ENCODE measurements around the gene ADAMTS2. TPM values are rescaled to one million over a fixed set of nuclear protein-coding genes. Genes with fewer than 3 reads are reported as not detected.
"Not testable (repeated sequence)": the region's sequence is repeated elsewhere in the genome, so short reads cannot be mapped to it uniquely, and the experiment has no call there.

ADAMTS2 gene
- total and polyA plus RNA-seq, 2 donors (not counting 1 experiment from before 2014, with no cell fraction given), result 16.2 to 70.2 TPM

DNA sequence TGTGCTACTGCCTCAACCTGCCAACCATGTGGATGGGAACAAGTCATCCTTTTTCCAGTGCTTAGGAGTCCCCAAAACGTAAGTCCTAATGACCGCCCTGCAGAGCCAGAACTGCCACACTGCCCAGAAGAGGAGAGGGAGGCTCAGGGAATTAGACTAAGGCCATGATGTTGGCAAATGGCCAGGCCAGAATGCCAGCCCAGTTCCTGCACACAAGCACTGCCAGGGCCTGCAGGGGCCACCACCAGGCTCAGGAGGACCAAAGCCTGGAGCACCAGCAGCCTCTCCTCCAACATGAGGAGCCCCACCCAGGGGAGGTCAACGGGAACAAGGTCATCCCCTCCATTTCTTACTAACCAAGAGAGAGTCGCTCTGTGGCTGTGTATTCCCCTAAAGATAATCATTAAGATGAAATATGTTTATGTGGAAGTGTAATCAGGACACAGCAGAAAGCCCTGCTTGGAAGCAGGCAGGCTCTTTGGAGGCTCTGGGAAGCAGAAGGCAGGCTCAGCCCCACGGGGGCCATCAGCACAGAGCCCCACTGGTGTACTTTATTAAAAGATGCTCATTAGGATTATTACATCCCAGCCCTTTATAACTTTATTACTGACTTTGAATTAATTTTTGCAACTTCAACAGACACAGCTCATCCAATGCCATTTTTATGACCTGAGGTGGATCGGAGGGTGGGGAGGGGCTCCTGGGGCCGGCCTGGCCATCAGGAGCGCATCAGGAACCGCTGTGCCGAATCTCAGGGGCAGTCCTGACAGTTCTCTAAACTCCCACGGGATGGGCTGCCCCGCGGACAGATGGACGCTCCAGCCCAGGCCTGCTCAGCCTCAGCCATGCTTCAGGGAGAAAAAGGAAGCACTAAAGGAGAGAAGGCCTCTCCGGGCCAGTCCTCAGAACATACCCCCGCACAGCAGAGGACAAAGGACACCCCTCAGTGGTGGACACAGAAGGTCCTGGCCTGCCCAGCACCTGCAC is 127.0 kb downstream of the ADAMTS2 start:
- peaks cover 6% of the 10 kb centered on the region for H3K4me1 ChIP-seq (ENCODE audit: control insufficient read depth, extremely low read depth, insufficient read depth, low read length)
- H3K4me2 ChIP-seq (ENCODE audit: extremely low read depth, insufficient read depth, low read length), result no peak overlapping the region
- H3K36me3 ChIP-seq (ENCODE audit: control insufficient read depth, insufficient read depth, low read length), result no peaks in the 10 kb centered on the region
- H3K9ac ChIP-seq (ENCODE audit: insufficient read depth, low read length), result no peak overlapping the region
- peaks cover under 1% of the 10 kb centered on the region for H3K79me2 ChIP-seq (ENCODE audit: control insufficient read depth, insufficient read depth, low read length)
- H4K20me1 ChIP-seq (ENCODE audit: control insufficient read depth, extremely low read depth, insufficient read depth, low read length), result no peaks in the 10 kb centered on the region
- no peak overlapping the region for H3K4me3 ChIP-seq (replicated peaks in 1 of 4; ENCODE audit: control extremely low read depth in 1 of 4, insufficient read depth in 1 of 4, low read depth in 3 of 4, low read length in 4 of 4)
- H2AFZ ChIP-seq (ENCODE audit: low read length), result no peak overlapping the region
- no peak overlapping the region for H3K27ac ChIP-seq (ENCODE audit: insufficient read depth, low read length)
- TF ChIP-seq, protein P1, sequence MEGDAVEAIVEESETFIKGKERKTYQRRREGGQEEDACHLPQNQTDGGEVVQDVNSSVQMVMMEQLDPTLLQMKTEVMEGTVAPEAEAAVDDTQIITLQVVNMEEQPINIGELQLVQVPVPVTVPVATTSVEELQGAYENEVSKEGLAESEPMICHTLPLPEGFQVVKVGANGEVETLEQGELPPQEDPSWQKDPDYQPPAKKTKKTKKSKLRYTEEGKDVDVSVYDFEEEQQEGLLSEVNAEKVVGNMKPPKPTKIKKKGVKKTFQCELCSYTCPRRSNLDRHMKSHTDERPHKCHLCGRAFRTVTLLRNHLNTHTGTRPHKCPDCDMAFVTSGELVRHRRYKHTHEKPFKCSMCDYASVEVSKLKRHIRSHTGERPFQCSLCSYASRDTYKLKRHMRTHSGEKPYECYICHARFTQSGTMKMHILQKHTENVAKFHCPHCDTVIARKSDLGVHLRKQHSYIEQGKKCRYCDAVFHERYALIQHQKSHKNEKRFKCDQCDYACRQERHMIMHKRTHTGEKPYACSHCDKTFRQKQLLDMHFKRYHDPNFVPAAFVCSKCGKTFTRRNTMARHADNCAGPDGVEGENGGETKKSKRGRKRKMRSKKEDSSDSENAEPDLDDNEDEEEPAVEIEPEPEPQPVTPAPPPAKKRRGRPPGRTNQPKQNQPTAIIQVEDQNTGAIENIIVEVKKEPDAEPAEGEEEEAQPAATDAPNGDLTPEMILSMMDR (conservative IDR thresholded peaks at IDR 0.05 in 1 of 2, IDR thresholded peaks at IDR 0.05 in 1 of 2; ENCODE audit: low read depth in 1 of 2, low read length in 2 of 2), result no peak
- no peak for TF ChIP-seq EZH2 (IDR thresholded peaks at IDR 0.05; ENCODE audit: low read length, missing control alignments)
- no peak for DNase-seq (ENCODE audit: low read depth in 2 of 2)
- no peaks in the 10 kb centered on the region for H3K9me3 ChIP-seq (ENCODE audit: control insufficient read depth, insufficient read depth, low read depth, low read length)
- H3K27me3 ChIP-seq (ENCODE audit: control insufficient read depth, insufficient read depth, low read length), result no peaks in the 10 kb centered on the region

DNA sequence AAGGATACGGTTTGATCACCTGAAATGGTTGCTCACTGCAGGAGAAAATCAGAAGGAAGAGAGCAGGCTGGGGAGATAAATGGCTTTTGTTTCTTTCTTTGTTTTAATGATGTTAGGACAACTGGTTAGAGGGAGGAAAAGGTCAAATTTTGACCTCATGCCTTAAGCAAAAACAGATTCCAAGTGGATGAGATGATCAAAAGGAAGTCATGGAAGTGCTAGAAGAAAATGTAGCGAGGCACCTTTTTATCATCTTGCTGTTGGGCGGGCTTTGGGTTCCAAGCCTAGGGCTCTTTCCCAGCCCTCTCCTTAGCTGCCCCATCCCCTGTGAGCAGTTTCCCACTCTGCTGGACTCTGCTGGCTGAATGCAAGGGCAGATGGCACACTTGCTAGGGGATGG is 127.9 kb downstream of the ADAMTS2 start:
- no peak overlapping the region for H3K4me3 ChIP-seq (replicated peaks in 1 of 4; ENCODE audit: control extremely low read depth in 1 of 4, insufficient read depth in 1 of 4, low read depth in 3 of 4, low read length in 4 of 4)
- H2AFZ ChIP-seq (ENCODE audit: low read length), result no peak overlapping the region
- H4K20me1 ChIP-seq (ENCODE audit: control insufficient read depth, extremely low read depth, insufficient read depth, low read length), result no peaks in the 10 kb centered on the region
- no peak overlapping the region for H3K4me2 ChIP-seq (ENCODE audit: extremely low read depth, insufficient read depth, low read length)
- peak; percentile 20 to 23 for DNase-seq (ENCODE audit: low read depth in 2 of 2)
- peaks cover 6% of the 10 kb centered on the region for H3K4me1 ChIP-seq (ENCODE audit: control insufficient read depth, extremely low read depth, insufficient read depth, low read length)
- no peak overlapping the region for H3K9ac ChIP-seq (ENCODE audit: insufficient read depth, low read length)
- H3K27me3 ChIP-seq (ENCODE audit: control insufficient read depth, insufficient read depth, low read length), result no peaks in the 10 kb centered on the region
- no peaks in the 10 kb centered on the region for H3K9me3 ChIP-seq (ENCODE audit: control insufficient read depth, insufficient read depth, low read depth, low read length)
- H3K79me2 ChIP-seq (ENCODE audit: control insufficient read depth, insufficient read depth, low read length), result peaks cover 2% of the 10 kb centered on the region
- no peaks in the 10 kb centered on the region for H3K36me3 ChIP-seq (ENCODE audit: control insufficient read depth, insufficient read depth, low read length)
- peak overlapping the region; percentile 26 for H3K27ac ChIP-seq (ENCODE audit: insufficient read depth, low read length)
- TF ChIP-seq, protein P1 (conservative IDR thresholded peaks at IDR 0.05 in 1 of 2, IDR thresholded peaks at IDR 0.05 in 1 of 2; ENCODE audit: low read depth in 1 of 2, low read length in 2 of 2), result no peak
- TF ChIP-seq EZH2 (IDR thresholded peaks at IDR 0.05; ENCODE audit: low read length, missing control alignments), result no peak

DNA sequence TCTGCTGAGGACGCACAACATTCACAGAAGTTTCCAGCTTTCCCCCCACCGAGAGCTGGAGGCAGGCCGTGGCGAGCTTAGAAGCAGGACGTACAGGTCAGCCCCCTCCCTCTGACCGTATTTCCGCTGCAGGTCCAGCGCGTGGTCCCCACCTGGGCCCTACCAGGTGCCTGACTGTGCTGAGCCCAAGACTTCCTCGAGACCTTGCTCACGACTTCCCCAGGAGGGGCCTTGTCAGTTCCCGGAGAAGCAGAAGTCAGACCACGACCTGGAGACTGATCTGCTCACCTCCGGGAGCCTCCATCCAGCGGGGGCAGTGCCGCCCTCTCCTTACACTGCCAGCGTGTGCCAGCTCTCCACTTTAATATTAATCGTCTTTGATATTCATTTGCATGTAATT is 128.9 kb downstream of the ADAMTS2 start:
- H2AFZ ChIP-seq (ENCODE audit: low read length); DNase-seq (ENCODE audit: low read depth in 2 of 2); H3K27me3 ChIP-seq (ENCODE audit: control insufficient read depth, insufficient read depth, low read length); H3K4me1 ChIP-seq (ENCODE audit: control insufficient read depth, extremely low read depth, insufficient read depth, low read length); H3K9me3 ChIP-seq (ENCODE audit: control insufficient read depth, insufficient read depth, low read depth, low read length); H4K20me1 ChIP-seq (ENCODE audit: control insufficient read depth, extremely low read depth, insufficient read depth, low read length); H3K79me2 ChIP-seq (ENCODE audit: control insufficient read depth, insufficient read depth, low read length); H3K4me2 ChIP-seq (ENCODE audit: extremely low read depth, insufficient read depth, low read length); H3K36me3 ChIP-seq (ENCODE audit: control insufficient read depth, insufficient read depth, low read length); H3K4me3 ChIP-seq (replicated peaks in 1 of 4; ENCODE audit: control extremely low read depth in 1 of 4, insufficient read depth in 1 of 4, low read depth in 3 of 4, low read length in 4 of 4); H3K27ac ChIP-seq (ENCODE audit: insufficient read depth, low read length); H3K9ac ChIP-seq (ENCODE audit: insufficient read depth, low read length): not testable (repeated sequence)
